Breast epithelium (tissue), 4 donors: ENCODE results near the gene FOXK1. TPM values are rescaled to one million over a fixed set of nuclear protein-coding genes. Genes with fewer than 3 reads are reported as not detected.

Source experiments
- DNase-seq, 2 donors: peaks; one replicate each; pipeline ENCODE4 v3.0.0-alpha.2; 2019; ENCODE audit warnings: low spot score in 2 of 2
- H3K27ac ChIP-seq, 2 donors: fragments of 200-600 bp; sonication (generic) in 1 of 2; one replicate each; pipeline ENCODE4 v1.5.1; 2016 to 2019; ENCODE audit warnings: mild to moderate bottlenecking in 1 of 2
- H3K27me3 ChIP-seq, 2 donors: fragments of 200-600 bp; sonication (generic) in 1 of 2; one replicate each; pipeline versions ENCODE4 v1.5.1 to v1.6.0; 2017 to 2019; ENCODE audit warnings: control low read depth in 1 of 2, mild to moderate bottlenecking in 1 of 2
- H3K36me3 ChIP-seq: fragments of 200-600 bp; one replicate; pipeline ENCODE4 v1.5.1; 2019
- H3K4me1 ChIP-seq, 2 donors: fragments of 200-600 bp; sonication (generic); one replicate each; pipeline ENCODE4 v1.5.1; 2016 to 2019; ENCODE audit warnings: control low read depth in 1 of 2
- H3K4me3 ChIP-seq, 3 donors: fragments of 200-600 bp; sonication (generic); 1 replicate in 2 of 3; 2 replicates in 1 of 3; pipeline ENCODE4 v1.5.1; 2016 to 2019; ENCODE audit warnings: mild to moderate bottlenecking in 3 of 3, moderate library complexity in 2 of 3
- H3K9me3 ChIP-seq, 2 donors: fragments of 200-600 bp; sonication (generic) in 1 of 2; one replicate each; pipeline ENCODE4 v1.5.1; 2016 to 2019; ENCODE audit warnings: control low read depth in 1 of 2
- POLR2A ChIP-seq: fragments of 450-650 bp; IDR thresholded peaks from one replicate; pipeline ENCODE4 v1.6.1; 2016; ENCODE audit warnings: antibody characterized with exemption, mild to moderate bottlenecking, moderate library complexity
- POLR2AphosphoS5 ChIP-seq, 3 donors: sonication (generic); formaldehyde crosslinking; IDR thresholded peaks; one replicate each; pipeline ENCODE4 v1.6.1; 2017; ENCODE audit warnings: antibody characterized with exemption in 3 of 3
- intact Hi-C: fragments of 100-400 bp; cut with DNase I; formaldehyde crosslinking; loops from one replicate; pipeline ENCODE4 v1.15.1; 2023; ENCODE audit warnings: low total_unique reads
- total RNA-seq, 3 donors: library from RNA; depleted of rRNA; stranded (reverse); fragments of >200 nt; gene quantifications; one replicate each; pipeline ENCODE4 v1.1.0, GENCODE V29; 2016
- TF ChIP-seq, protein P1 (sequence below), 3 donors: fragments of 450-650 bp; IDR thresholded peaks; one replicate each; pipeline ENCODE4 v1.5.1; 2016 to 2017; ENCODE audit warnings: antibody characterized with exemption in 3 of 3, mild to moderate bottlenecking in 3 of 3, moderate library complexity in 3 of 3

Gene FOXK1
- total RNA-seq, 3 donors from 2014 or later = 11.7 to 16.5 (median 15.7) TPM

DNA sequence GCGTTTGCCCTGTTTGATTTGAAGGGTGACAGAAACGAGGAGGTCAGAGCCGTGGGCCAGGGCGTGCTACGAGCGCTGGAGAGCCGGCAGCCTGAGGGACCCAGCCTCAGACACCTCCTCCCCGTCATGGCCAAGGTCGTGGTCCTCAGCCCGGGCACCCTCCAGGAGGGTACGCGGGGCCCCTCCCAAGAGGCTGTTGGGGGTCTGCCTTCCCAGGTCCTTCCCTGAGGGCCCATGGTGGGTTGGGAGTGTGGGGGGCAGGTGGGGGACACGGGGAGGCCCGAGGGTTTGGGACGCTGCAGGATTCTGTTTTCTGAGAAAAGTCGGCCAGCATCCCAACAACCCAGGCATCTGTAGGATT lies 101.2 kb downstream of the FOXK1 start:
- Histone ChIP-seq H3K4me1 (no peaks in the 10 kb centered on the region), H3K9me3 (no peaks in the 10 kb centered on the region), H3K36me3 (peaks cover 8% of the 10 kb centered on the region), H3K27me3 (no peaks in the 10 kb centered on the region), H3K4me3 (no peak overlapping the region), H3K27ac (no peak overlapping the region)
- intact Hi-C loops = no loop called here
- DNase-seq = no peak
- TF ChIP-seq, protein P1, sequence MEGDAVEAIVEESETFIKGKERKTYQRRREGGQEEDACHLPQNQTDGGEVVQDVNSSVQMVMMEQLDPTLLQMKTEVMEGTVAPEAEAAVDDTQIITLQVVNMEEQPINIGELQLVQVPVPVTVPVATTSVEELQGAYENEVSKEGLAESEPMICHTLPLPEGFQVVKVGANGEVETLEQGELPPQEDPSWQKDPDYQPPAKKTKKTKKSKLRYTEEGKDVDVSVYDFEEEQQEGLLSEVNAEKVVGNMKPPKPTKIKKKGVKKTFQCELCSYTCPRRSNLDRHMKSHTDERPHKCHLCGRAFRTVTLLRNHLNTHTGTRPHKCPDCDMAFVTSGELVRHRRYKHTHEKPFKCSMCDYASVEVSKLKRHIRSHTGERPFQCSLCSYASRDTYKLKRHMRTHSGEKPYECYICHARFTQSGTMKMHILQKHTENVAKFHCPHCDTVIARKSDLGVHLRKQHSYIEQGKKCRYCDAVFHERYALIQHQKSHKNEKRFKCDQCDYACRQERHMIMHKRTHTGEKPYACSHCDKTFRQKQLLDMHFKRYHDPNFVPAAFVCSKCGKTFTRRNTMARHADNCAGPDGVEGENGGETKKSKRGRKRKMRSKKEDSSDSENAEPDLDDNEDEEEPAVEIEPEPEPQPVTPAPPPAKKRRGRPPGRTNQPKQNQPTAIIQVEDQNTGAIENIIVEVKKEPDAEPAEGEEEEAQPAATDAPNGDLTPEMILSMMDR (IDR thresholded peaks at IDR 0.05) = no peak
- no peak for TF ChIP-seq POLR2AphosphoS5 (IDR thresholded peaks at IDR 0.05)
- no peak for TF ChIP-seq POLR2A

DNA sequence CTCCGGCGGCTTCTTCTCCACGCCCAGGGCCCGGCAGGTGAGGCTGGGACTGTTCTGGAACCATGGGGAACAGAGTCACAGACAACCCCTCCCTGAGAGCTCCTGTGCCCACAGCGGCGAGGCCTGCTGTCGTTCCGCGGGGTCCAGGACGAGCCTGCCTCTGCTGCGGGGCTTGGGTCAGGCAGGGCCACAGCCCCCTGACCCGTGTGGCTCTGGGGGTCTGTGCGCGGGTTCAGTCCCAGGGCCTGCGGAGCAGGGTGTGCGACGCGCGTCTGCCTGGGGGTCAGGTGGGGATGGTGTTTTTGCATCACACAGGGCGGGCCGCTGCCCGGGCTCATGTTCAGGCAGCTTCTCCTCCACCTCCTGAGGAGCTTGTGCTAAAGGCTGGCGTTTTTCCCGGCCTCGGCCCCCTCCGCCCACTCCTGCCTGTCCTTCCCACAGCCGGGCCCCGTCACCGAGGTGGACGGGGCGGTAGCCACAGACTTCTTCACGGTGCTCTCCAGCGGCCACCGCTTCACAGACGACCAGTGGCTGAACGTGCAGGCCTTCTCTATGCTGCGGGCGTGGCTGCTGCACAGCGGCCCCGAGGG lies 101.8 kb downstream of the FOXK1 start:
- Histone ChIP-seq H3K4me3 (no peak overlapping the region), H3K9me3 (no peaks in the 10 kb centered on the region), H3K27me3 (no peaks in the 10 kb centered on the region), H3K36me3 (peaks cover 10% of the 10 kb centered on the region), H3K27ac (no peak overlapping the region), H3K4me1 (no peaks in the 10 kb centered on the region)
- TF ChIP-seq, protein P1 (IDR thresholded peaks at IDR 0.05) = no peak
- TF ChIP-seq POLR2A = no peak
- TF ChIP-seq POLR2AphosphoS5 (IDR thresholded peaks at IDR 0.05) = no peak
- intact Hi-C loops = no loop called here
- DNase-seq = no peak

DNA sequence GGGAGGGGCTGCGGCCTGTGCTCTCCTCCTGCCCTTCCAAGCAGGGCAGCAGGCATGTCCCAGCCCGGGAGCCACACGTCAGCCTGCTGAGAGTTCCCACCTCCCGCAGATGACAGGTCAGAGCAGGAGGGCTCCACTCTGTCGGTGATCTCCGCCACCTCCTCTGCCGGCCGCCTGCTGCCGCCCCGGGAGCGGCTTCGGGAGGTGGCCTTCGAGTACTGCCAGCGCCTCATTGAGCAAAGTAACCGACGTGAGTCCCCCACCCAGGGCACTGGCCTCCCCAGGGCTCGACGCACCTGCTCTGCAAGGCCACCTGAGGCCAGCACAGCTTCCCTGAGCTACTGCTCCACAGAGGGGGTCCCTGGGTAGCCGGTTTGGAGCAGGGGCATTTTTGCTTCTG lies 102.7 kb downstream of the FOXK1 start:
- no peak for TF ChIP-seq POLR2A
- TF ChIP-seq, protein P1 (IDR thresholded peaks at IDR 0.05) = no peak
- TF ChIP-seq POLR2AphosphoS5 (IDR thresholded peaks at IDR 0.05) = no peak
- no peaks in the 10 kb centered on the region for H3K4me1 ChIP-seq
- no peaks in the 10 kb centered on the region for H3K9me3 ChIP-seq
- H3K4me3 ChIP-seq = no peak overlapping the region
- intact Hi-C loops = no loop called here
- no peak for DNase-seq
- H3K27me3 ChIP-seq = no peaks in the 10 kb centered on the region
- H3K36me3 ChIP-seq = peaks cover 10% of the 10 kb centered on the region
- H3K27ac ChIP-seq = no peak overlapping the region

DNA sequence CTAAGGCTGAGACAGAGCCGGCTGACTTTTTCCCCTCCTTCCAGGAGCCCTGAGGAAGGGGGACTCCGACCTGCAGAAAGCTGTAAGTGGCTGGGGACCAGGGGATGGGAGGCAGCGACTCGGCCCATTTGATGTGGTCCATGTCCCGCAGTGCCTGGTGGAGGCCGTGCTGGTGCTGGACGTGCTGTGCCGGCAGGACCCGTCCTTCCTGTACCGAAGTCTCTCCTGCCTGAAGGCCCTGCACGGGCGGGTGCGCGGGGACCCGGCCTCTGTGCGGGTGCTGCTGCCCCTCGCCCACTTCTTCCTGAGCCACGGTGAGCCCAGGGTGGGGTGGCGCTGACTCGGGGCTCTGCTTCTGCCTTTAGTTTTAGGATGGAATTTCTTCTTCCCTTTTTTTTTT lies 103.3 kb downstream of the FOXK1 start:
- Histone ChIP-seq H3K4me3 (no peak overlapping the region), H3K27ac (no peak overlapping the region), H3K9me3 (no peaks in the 10 kb centered on the region), H3K4me1 (no peaks in the 10 kb centered on the region), H3K36me3 (peaks cover 10% of the 10 kb centered on the region), H3K27me3 (no peaks in the 10 kb centered on the region)
- intact Hi-C loops = no loop called here
- no peak for DNase-seq
- TF ChIP-seq POLR2AphosphoS5 (IDR thresholded peaks at IDR 0.05) (no peak), POLR2A (no peak)
- TF ChIP-seq, protein P1 (IDR thresholded peaks at IDR 0.05) = no peak

DNA sequence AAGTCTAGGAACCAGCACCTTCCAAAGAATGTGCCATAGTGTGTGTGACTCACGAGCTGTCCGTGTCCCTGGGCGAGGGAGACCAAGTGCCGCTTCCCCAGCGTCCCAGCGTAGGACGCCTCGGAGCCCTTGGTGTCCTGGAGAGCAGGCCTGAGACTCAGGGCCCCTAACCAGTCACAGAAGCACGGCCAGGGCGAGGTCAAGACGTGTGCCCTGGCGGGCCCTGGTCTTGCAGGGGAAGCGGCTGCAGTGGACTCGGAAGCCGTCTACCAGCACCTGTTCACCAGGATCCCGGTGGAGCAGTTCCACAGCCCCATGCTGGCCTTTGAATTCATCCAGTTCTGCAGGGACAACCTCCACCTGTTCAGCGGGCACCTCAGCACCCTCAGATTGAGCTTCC lies 103.9 kb downstream of the FOXK1 start:
- Histone ChIP-seq H3K4me1 (no peaks in the 10 kb centered on the region), H3K4me3 (no peak overlapping the region), H3K27me3 (no peaks in the 10 kb centered on the region), H3K36me3 (peaks cover 10% of the 10 kb centered on the region), H3K27ac (no peak overlapping the region), H3K9me3 (no peaks in the 10 kb centered on the region)
- intact Hi-C loops = no loop called here
- DNase-seq = no peak
- TF ChIP-seq, protein P1 (IDR thresholded peaks at IDR 0.05) = no peak
- no peak for TF ChIP-seq POLR2AphosphoS5 (IDR thresholded peaks at IDR 0.05)
- no peak for TF ChIP-seq POLR2A
